ENCODE results near the gene SPACA4. TPM values are rescaled to one million over a fixed set of nuclear protein-coding genes. Genes with fewer than 3 reads are reported as not detected.

The SPACA4 gene
- total RNA-seq, 4 donors from 2014 or later = not detected

DNA sequence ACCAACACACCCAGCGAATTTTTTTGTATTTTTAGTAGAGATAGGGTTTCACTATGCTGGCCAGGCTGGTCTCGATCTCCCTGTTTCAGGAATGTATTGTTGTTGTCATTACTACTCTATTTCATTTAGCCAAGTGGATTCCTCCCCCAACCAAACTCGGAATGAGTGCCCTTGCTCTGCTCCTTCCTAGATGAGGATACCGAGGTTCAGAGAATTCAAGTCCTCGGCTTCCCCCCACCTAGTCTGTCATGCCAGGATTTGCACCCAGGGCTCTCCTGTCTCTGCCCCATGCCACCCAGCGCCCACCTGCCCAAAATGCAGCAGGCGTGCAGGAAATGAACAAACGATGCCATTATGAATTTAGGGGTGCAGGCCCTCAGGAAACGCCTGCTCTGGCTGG is 3.5 kb upstream of the SPACA4 start:
- no peaks in the 10 kb centered on the region for H3K9me3 ChIP-seq
- TF ChIP-seq POLR2A (IDR thresholded peaks at IDR 0.05) (no peak), EP300 (IDR thresholded peaks at IDR 0.05) (no peak), POLR2AphosphoS5 (IDR thresholded peaks at IDR 0.05) (no peak)
- TF ChIP-seq, protein P1, sequence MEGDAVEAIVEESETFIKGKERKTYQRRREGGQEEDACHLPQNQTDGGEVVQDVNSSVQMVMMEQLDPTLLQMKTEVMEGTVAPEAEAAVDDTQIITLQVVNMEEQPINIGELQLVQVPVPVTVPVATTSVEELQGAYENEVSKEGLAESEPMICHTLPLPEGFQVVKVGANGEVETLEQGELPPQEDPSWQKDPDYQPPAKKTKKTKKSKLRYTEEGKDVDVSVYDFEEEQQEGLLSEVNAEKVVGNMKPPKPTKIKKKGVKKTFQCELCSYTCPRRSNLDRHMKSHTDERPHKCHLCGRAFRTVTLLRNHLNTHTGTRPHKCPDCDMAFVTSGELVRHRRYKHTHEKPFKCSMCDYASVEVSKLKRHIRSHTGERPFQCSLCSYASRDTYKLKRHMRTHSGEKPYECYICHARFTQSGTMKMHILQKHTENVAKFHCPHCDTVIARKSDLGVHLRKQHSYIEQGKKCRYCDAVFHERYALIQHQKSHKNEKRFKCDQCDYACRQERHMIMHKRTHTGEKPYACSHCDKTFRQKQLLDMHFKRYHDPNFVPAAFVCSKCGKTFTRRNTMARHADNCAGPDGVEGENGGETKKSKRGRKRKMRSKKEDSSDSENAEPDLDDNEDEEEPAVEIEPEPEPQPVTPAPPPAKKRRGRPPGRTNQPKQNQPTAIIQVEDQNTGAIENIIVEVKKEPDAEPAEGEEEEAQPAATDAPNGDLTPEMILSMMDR (IDR thresholded peaks at IDR 0.05) = no peak
- peaks cover 21% of the 10 kb centered on the region for H3K27me3 ChIP-seq
- H3K36me3 ChIP-seq = no peaks in the 10 kb centered on the region
- WGBS, 2 donors (ENCODE audit: low coverage in 1 of 2) = 64 to 73% methylated on average over 2 to 3 of the region's 9 CpGs
- H3K4me1 ChIP-seq = no peaks in the 10 kb centered on the region
- no peak overlapping the region for H3K4me3 ChIP-seq
- H3K27ac ChIP-seq = no peak overlapping the region
- no peak for ATAC-seq

- TF ChIP-seq POLR2AphosphoS5 (IDR thresholded peaks at IDR 0.05) (no peak), EP300 (IDR thresholded peaks at IDR 0.05) (no peak), POLR2A (IDR thresholded peaks at IDR 0.05) (no peak)
- TF ChIP-seq, protein P1 (IDR thresholded peaks at IDR 0.05) = no peak
- H3K27me3 ChIP-seq = peaks cover 17% of the 10 kb centered on the region
- no peaks in the 10 kb centered on the region for H3K36me3 ChIP-seq
- H3K4me1 ChIP-seq = no peaks in the 10 kb centered on the region
- ATAC-seq = no peak
- 80% methylated on average over 3 of the region's 39 CpGs; no CpG with 5 or more reads in 1 of the 2 donors for WGBS, 2 donors (ENCODE audit: low coverage in 1 of 2)
- no peak overlapping the region for H3K4me3 ChIP-seq
- H3K27ac ChIP-seq = no peak overlapping the region
- no peaks in the 10 kb centered on the region for H3K9me3 ChIP-seq
Observed at GRCh38 chr19:48603449-48603848, 3.1 kb upstream of the SPACA4 start.

DNA sequence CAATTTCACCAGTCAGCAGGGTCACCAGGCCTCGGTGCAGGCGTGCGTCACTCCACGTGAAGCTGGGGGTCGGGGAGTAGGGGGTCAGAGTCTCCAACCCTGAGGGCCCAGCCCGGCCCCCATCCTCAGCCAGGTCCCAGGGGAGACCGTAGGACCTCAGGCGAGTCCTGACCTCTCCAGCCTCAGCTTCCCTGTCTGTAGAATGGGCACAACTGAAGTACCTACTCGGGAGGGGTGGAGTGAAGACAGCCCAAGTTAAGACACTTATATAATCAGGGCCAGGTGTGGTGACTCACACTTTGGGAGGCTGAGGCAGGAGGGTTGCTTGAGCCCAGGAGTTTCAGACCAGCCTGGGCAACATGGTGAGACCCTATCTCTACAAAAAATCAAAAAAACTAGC is 2.7 kb upstream of the SPACA4 start:
- TF ChIP-seq POLR2A (IDR thresholded peaks at IDR 0.05) (no peak), POLR2AphosphoS5 (IDR thresholded peaks at IDR 0.05) (no peak), EP300 (IDR thresholded peaks at IDR 0.05) (no peak)
- TF ChIP-seq, protein P1 (IDR thresholded peaks at IDR 0.05) = no peak
- no peaks in the 10 kb centered on the region for H3K36me3 ChIP-seq
- peaks cover 14% of the 10 kb centered on the region for H3K27me3 ChIP-seq
- WGBS, 2 donors (ENCODE audit: low coverage in 1 of 2) = 80 to 89% methylated on average over 1 to 4 of the region's 9 CpGs
- no peak overlapping the region for H3K27ac ChIP-seq
- no peak for ATAC-seq
- H3K4me1 ChIP-seq = no peaks in the 10 kb centered on the region
- no peak overlapping the region for H3K4me3 ChIP-seq
- no peaks in the 10 kb centered on the region for H3K9me3 ChIP-seq

DNA sequence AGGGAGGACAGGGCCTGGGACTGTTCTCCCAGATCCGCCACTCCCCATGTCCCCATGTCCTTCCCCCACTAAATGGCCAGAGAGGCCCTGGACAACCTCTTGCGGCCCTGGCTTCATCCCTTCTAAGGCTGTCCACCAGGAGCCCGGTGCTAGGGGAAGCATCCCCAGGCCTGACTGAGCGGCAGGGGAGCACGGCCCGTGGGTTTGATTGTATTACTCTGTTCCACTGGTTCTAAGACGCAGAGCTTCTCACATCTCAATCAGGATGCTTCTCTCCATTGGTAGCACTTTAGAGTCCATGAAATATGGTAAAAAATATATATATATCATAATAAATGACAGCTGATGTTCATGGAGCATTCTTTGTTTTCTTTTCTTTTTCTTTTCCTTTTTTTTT is 815 bp downstream of the SPACA4 start:
- Histone ChIP-seq H3K36me3 (no peaks in the 10 kb centered on the region), H3K27ac (no peak overlapping the region), H3K4me3 (no peak overlapping the region), H3K4me1 (no peaks in the 10 kb centered on the region), H3K27me3 (no peaks in the 10 kb centered on the region), H3K9me3 (no peaks in the 10 kb centered on the region)
- no peak for ATAC-seq
- no peak for TF ChIP-seq POLR2AphosphoS5 (IDR thresholded peaks at IDR 0.05)
- TF ChIP-seq POLR2A (IDR thresholded peaks at IDR 0.05) = no peak
- 79 to 85% methylated on average over 5 to 6 of the region's 7 CpGs for WGBS, 2 donors (ENCODE audit: low coverage in 1 of 2)

GRCh38 chr19:48608798-48609263 is 2.3 kb downstream of the SPACA4 start:
- Histone ChIP-seq H3K27ac (no peak overlapping the region), H3K4me3 (no peak overlapping the region), H3K27me3 (no peaks in the 10 kb centered on the region), H3K36me3 (no peaks in the 10 kb centered on the region), H3K9me3 (no peaks in the 10 kb centered on the region), H3K4me1 (no peaks in the 10 kb centered on the region)
- ATAC-seq = no peak
- WGBS, 2 donors (ENCODE audit: low coverage in 1 of 2) = 11% methylated on average over 4 of the region's 9 CpGs; no CpG with 5 or more reads in 1 of the 2 donors
- TF ChIP-seq, protein P1 (IDR thresholded peaks at IDR 0.05) = no peak
- TF ChIP-seq EP300 (IDR thresholded peaks at IDR 0.05) (no peak), POLR2AphosphoS5 (IDR thresholded peaks at IDR 0.05) (no peak), POLR2A (IDR thresholded peaks at IDR 0.05) (no peak)
